HG03196 (cell line): ENCODE measurements around the gene PDYN.

Experiments
- ATAC-seq: cut with Tn5 transposase; IDR thresholded peaks from one replicate; pipeline ENCODE4 v1.9.1; 2021; ENCODE audit not compliant: unreplicated experiment

The PDYN gene

DNA sequence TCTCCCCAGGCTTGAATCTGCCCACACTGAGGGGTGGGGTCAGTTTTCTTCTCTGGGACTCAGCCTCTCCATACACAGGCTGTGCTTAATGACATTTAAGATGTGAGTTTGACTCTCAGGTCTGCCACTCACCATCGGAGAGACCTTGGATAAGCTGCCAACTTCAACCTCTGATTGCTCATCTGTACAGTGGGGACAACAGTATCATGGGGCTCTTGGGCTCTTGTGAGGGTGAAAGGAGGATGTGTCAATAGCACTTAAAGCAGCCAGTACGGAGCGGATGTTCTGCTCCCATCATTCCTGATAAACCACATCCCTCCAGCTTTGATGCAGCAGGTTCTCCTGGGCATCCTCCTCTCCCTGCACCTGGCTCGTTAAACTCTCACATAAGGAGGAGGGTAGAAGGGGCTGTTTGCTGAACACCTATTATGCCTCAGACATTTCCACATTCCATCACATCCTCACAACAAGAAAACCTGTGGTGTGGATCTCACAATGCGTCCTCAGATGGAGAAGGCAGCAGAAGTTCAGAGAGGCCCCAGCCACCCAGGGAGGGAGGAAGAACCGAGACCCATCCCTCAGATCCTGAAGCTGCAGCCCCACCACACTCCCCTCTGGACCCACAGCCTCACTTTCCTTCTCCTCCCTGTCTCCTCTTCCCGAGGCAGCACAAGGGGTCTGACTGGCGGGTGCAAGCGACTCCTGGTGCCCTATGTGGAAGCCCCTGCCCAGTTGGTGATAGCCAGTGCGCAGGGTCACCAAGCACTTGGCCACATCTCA, 1.9 kb upstream of the PDYN start:
- no peak for ATAC-seq

DNA sequence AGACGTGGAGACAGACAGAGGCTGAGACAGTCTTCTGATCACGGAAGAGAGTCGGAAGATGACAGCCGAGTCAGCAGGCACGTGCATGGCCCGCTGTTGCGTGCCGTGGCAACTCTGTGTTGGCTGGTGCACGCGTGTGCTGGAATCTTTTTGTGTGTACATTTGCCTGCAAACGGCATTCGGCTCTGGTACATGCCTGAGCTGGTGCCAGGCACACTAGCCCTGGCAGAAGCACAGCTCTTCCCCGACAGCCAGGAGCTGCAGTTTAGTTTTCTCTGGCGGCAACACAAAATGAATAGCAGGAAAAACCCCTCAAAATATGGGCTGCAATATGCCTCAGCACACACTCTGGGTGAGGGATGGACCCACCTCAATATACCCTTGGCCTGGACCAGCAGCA, 769 bp upstream of the PDYN start:
- no peak for ATAC-seq

DNA sequence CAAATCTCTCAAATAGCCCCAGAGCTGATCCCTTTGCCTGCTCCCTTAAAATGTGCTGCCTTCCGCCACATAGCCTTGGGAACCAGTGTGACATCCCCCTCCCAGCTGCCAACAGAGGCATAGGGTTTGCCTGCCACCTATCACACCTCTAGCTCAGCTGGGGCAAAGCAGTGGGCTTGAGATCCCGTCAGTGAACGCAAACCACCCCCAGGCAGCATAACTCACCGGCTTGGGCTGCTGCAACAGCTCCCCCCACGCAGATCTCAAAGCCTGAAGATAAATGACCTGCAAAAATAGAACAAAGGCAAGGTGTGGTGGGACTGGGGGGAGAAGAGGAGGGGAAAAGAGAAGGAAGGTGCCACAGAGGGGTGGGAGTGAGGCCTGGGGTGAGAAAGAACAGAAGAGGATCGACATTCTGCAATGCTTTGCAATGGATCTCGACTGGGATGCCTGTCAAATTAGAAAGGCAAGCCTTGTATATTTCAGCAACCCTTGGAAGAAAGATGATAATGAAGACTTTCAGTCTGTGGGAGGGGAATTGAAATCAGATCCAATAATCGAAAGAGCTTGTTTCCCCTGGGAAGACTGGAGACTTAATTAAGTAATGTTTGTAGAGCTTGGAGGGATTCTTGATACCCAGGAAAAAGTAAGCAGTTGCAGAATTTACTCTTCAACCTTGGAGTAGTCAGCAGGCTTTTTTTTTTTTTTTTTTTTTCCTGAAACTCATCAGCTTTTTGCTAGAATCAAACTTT, 1.3 kb downstream of the PDYN start:
- no peak for ATAC-seq

DNA sequence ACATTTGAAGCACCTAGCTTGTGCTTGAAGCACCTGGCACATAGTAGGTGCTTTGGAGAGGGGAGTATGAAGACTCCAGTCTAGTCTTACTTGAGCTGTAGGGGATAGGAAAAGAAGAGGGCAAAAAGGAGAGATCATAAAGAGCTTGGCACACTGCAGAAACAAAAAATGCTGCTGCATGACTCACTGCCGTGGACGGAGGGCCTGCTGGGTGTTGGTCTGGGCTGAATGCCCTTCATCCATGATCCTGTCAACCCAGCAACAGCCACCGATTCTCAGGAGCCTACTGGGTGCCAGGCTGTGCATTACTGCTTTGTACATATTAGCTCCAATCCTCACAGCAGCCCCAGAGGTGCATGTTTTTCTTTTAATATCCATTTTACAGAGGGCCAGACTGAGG, 6.0 kb downstream of the PDYN start:
- no peak for ATAC-seq

DNA sequence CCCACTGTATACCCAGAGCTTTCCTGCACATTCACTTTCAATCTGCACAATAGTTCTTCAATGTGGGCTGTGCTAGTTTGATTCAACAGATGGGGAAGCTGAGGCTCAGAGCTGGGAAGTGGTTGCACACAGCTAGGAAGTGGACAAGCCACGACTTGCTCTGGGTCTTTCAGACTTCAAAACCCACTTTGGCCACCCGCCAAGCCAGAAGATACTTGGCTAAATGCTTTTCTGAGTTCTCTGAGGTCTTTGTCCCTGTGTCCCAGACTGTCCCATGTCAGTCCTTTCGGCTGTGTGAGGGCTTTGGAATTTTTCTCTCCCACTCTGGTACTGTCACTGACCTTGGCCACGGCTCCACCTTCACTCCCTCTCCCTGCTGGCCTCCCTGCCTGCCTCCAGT, 10.6 kb downstream of the PDYN start:
- ATAC-seq: no peak

DNA sequence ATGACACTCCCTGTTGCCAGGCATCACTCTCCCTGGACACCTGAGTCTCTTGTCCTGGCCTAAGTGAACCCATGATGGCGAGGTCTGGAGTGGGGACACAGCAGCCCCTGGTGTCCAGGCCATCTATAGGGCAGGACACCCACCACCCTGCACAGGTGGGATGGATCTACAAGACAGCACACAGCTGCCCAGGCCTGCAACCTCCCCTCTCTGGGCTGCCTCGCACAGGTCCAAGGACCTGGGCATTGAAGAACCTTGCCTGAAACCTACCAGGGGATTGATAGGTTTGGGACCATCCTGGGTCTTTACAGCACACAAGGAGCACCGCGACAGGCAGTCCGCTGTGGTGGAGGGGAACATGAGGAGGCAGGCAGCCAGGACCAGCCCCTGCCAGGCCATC, 11.2 kb downstream of the PDYN start:
- ATAC-seq: no peak

DNA sequence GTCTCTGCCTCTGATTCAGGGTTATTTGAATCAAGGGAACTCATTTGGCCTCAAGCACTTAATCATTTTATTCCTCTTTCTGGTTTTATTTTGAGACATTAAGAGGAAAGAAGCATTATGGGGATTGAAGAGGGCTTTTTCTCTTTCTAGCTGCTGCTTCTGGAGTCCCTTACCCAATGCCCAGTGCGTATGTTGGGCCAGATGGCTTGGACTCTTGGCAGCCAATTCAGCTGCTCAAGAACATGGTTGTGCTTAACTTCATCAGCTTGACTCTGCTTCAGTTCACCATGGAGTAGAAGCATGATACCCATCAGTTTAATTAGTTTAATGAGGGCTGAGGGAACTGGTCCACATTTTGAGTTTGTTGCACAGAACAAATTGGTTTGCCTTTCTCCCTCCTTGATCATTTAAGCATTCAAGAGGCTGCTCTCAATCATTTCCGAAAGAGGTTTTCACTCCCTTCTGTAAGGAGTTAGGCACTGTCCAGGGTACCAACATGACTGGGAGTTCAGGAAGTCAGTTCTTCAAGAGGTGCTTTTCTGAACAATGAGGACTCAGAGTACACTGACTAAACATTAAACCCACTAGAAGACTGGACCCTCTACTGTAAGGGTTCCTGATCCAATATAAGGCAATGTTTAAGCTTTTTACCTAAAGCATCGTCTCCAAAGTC, 14.6 kb downstream of the PDYN start:
- ATAC-seq: no peak

DNA sequence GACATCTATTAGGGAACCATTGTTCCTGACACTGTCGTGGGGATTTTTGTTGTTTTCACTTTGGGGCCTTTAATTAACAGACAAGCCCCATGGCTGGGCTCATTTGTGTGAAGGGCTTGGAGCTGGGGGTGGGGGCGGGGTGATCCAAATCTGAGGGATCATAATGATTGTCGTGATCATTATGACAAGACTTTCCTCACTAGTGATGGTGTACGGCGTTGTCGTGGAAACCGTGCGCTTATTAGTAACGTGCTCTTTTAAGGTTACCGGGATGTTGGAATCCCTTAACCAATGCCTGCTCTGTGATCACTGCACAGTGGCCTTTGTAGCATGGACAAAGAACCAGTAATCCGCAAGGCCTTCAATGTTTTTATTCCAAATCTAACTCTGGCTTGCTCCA, 18.6 kb downstream of the PDYN start:
- ATAC-seq: no peak

DNA sequence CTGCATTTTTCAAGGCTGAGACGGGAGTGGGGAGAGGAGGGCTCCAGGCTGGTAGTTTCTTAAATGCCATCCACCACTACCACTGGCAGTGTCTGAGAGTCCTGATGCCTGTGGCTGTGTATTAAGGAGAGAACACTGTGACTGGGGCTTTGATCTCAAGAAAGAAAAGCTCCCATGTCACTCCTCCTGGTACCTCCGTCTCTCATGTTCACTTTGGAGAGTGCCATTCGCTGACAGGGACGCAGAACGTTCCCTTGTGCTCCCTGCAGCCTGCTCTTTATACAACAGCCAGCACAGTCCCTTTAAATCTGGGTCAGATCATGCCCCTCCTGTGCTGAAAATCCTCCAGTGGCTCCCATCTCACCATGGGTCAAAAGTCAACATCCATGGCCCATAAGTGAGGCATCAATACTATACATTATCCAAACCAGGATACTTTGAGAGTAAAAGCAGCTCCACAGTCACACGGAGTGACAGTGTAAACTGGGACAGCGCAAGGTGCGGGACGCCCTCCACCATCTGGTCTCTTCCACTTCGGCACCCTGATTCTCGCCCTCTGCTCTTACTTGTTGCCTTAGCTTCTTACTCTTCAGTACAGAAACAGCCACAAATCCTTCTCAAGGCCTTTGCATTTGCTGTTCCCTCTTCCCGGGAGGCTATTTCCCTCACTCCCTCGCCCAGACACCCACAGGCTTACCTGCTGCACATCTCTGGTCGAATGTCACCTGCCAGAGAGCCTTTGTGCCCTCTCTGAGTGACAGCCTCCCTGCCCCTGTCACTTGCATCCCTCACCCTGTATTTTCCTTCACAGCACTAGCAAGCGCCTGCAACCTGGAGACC, 20.0 kb downstream of the PDYN start:
- ATAC-seq: no peak

DNA sequence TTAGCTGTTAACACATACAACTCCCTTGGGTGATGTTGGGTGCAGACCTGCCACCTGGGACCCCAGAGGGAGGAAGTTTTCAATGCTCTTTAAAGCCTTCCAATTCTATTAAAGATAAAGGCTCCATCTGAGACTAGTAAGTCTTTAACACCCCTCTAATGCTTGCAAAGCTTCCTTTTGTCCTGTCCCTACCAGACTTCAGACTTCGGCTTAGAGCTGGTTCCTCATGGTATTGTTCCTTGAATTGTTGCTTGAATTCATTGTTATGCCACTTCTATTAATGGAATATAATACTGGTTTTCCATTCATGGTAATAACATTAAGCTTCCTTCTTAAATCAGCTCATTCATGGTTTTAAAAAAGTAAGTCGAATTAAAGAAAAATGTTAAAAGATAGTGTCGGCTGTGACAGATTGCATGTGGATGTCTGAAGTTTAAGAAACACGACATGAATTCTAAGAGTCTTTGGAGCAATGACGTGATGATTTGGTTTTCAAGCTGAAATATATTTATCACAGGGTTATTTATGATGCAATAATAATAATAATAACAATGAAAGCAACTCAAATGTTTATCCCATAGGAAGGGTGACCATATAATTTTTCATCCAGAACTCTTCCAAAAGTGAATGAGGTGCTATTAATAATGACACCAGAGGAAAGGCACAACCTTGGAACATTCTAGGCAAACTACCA, 21.8 kb downstream of the PDYN start:
- no peak for ATAC-seq

DNA sequence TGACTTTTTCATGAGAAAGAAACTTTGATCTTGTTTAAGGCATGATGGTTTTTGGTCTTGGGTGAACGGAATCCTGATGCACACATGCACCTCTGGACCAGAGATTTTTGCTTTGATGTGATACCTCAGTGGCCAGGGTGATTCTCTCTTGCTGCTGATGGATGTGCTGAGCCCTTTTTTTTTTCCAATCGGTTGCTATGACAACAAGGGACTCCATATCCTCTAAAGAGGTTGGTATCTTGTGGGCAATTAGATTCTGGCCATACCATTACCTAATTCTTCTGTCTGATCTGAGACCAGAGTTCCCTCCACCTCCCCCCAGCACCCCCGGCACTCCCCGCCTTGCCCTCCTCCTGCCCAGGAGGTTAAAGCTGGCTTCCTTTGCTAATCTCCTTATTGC, 24.9 kb downstream of the PDYN start:
- no peak for ATAC-seq

DNA sequence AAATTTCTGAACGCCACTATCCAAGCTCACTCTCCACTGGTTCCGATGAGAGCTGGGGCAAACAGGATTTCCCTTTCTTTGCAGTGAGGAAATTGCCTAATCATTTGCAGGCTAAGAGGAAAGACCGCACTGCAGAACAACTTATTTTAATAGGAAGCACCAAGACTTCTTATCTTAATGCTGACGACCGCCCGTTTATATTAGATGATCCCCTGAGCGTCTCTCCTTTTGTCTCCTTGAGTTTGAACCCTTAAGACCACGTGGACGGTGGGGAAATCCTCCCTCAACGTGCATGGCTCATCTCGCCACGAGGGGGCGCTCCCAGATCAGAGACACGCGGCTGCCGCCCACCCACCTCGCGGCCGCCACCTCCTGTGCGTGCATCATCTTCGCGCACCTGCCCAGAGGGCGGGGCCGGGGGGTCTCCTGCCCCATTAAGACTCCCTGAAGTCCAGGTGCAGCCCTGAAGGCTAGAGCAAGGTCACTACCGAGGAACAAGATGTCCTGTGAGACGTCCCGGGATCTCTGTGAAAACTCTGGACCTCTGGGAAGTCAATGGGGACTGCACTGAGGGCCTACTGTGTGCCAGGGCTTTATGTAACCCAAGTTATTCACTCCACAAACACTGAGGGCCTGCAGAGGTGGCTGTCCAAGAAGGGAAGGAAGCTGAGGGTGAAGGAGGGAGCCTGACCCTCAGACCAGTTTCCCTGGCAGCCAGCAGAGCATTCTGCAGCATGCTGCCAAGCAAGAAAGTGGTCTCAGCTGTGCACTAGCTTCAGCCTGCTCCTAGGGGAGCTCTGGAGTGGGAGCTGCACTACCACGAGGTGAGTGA, 28.1 kb downstream of the PDYN start:
- ATAC-seq: no peak

DNA sequence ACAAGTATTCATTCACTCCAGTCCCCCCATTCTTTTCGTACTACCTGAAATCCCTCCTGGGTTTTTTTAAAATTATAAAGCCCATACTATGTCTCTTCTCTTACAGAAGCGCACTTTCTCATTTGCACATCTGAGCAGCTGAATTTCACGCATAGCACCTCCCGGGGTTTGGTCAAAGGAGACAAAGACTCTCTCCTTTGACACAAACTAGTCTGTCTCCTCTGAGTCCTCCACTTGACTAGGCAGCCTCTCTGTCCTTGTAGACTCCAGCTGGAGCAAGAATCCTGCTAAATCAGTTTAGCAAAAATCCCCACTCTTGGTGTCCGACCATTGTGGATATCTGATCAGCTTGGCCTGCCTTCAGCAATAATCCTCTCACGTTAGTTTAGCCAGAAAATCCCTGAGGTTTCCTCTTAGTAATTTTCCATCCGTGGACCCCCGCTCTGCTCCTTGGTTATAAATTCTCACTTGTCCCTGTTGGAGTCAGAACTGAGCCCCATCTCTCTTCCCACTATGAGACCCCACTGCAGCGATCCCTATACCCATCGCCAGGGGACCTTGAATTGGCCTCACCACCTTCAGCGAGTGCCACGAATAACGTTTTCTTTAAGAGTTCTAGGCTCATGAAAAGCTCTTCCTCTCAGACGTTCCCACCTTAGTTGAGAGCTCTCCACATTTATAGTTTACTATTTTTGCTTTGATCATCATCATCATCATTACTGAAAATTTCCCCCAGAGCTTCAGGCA, 29.0 kb downstream of the PDYN start:
- ATAC-seq: no peak

DNA sequence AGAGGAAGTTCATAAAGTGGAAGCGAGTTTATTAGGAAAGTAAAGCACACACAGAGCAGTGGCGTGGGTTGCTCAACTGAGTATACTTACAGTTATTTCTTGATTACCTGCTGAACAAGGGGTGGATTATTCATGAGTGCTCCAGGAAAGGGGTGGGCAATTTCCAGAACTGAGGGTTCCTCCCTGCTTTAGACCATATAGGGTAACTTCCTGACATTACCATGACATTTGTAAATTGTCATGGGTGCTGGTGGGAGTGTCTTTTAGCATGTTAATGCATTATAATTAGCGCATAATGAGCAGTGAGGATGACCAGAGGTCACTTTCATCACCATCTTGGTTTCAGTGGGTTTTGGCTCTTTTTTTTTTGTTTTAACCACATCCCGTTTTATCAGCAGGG, 29.8 kb downstream of the PDYN start:
- no peak for ATAC-seq

DNA sequence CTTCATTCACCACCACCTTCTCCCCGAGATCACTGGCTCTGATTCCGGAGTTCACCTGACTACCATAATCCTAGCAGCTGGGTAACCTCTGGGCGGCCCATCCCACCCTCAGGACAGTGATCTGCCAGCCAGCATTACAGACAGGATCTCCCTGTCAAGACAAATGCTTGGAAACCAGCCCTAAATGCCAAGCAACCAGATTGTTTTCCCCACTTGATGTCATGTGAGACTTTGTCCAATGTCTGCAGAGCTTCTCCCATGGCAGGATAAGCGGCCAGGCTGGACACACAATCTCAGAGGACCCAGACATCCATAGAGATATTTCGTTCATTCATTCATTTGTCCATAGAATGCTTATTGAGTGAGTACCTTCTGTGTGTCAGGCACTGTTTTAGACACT, 32.5 kb downstream of the PDYN start:
- no peak for ATAC-seq

DNA sequence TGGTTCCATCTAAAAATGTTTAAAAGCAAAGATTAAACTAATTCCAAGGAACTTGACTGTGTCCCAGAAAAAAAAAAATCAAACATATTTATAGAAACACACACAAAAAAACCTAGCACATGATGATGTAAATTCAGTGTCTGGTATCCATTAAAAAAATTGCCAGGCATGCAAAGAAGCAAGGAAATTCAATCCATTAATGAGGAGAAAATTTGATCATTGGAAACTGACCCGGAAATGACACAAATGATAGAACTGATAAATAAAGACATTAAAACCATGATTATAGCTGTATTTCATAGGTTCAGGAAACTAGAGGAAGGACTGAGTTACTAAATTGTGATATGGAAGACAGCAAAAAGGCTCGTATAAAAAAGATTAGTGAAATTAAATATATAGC, 34.7 kb downstream of the PDYN start:
- ATAC-seq: no peak

DNA sequence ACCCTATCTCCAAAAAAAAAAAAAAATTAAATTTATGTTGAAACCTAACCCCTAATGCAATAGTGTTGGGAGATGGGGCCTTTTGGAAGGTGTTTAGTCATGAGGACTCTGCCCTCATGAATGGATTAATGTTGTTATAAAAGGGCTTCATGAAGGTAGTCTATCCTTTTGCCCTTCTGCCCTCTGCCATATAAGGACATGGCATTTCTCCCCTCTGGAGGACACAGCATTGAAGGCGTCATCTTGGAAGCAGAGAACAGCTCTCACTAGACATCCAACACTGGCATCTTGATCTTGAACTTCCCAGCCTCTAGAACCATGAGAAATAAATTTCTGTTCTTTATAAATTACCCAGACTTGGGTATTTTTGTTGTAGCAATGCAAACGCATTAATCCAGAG, 35.4 kb downstream of the PDYN start:
- ATAC-seq: no peak

DNA sequence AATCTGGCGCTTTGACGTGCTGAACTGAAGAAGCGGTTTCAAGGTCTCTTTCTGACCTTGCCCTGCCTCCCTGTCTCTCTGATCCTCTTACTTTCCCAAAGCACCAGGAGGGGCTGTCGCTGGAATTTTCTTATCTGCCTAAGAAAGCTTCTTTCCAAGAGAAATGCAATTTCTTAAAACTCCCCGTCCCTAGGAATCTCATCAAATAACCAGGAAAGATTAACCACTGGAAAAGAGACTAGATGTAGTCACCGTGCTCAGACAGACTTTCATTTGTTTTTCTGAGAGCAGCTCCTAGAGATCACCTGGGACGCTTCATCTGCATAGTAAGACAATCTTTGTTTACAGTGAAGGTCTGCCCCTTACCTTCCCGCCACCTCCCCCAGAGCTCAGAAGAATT, 38.6 kb downstream of the PDYN start:
- no peak for ATAC-seq

DNA sequence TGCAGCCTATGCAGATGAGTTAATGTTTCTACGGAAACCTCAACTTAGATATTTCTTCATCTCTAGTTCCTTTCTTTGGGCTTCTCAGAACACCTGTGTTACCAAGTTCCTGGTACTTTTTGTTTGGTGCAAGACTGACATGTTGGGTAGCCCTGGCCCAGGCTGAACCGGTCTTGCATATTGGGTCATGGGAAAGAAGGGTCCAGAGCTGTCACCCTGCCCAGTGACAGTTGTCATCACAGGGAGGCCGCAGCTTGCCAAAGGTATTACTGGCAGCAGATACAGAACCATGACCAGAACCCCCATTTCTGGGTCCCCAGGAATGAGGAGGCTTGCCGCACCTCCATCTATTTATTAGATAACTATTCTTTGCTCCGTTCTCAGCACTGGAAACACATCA, 40.2 kb downstream of the PDYN start:
- ATAC-seq: no peak
